HUES48 (cell line): ENCODE results near the gene NPHP4.

Experiments
- H3K27ac ChIP-seq: one replicate; pipeline ENCODE4 v1.7.0; 2013; ENCODE audit warnings: low read depth, low read length, inconsistent platforms
- H3K27me3 ChIP-seq: 2 replicates; pipeline ENCODE4 v1.6.1; 2013; ENCODE audit warnings: mild to moderate bottlenecking, low read length; ENCODE audit not compliant: control insufficient read depth, insufficient read depth
- H3K36me3 ChIP-seq: 2 replicates; pipeline ENCODE4 v1.6.1; 2013; ENCODE audit warnings: low read length; ENCODE audit not compliant: control insufficient read depth, insufficient read depth
- H3K4me1 ChIP-seq: 2 replicates; pipeline ENCODE4 v1.6.1; 2013; ENCODE audit warnings: mild to moderate bottlenecking, low read length; ENCODE audit not compliant: control insufficient read depth, insufficient read depth
- H3K4me3 ChIP-seq: 2 replicates; pipeline ENCODE4 v1.5.1; 2013; ENCODE audit warnings: mild to moderate bottlenecking, low read depth, low read length
- H3K9ac ChIP-seq: 2 replicates; pipeline ENCODE4 v1.6.1; 2013; ENCODE audit warnings: mild to moderate bottlenecking, low read depth, low read length, moderate library complexity
- H3K9me3 ChIP-seq: 2 replicates; pipeline ENCODE4 v1.6.1; 2013; ENCODE audit warnings: low read length; ENCODE audit not compliant: control insufficient read depth, insufficient read depth

Gene NPHP4

GRCh38 chr1:5911157-5911556 lies 81.1 kb downstream of the NPHP4 start:
- Histone ChIP-seq H3K27ac (no peak overlapping the region), H3K4me1 (no peaks in the 10 kb centered on the region), H3K4me3 (no peak overlapping the region), H3K9ac (no peak overlapping the region), H3K9me3 (no peaks in the 10 kb centered on the region), H3K36me3 (no peaks in the 10 kb centered on the region), H3K27me3 (no peaks in the 10 kb centered on the region)

GRCh38 chr1:5910666-5911065 lies 81.6 kb downstream of the NPHP4 start:
- Histone ChIP-seq H3K4me3 (no peak overlapping the region), H3K9me3 (no peaks in the 10 kb centered on the region), H3K36me3 (no peaks in the 10 kb centered on the region), H3K27ac (no peak overlapping the region), H3K4me1 (no peaks in the 10 kb centered on the region), H3K9ac (no peak overlapping the region), H3K27me3 (no peaks in the 10 kb centered on the region)

DNA sequence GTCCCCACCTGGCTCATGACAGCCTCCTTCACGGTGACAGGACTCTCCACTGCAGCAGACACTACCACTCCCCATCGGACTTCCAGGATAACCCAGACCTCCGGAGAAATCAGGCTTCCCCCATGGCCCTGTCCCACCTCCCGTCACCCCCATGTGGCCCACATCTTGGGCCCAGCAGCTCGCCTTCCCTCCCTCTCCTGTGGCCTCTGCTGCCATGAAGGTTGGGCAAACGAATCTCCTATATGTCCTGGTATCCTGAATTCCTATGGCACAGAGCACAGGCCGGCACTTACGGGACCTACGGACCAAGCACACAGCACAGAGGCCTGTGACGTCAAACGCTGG lies 82.0 kb downstream of the NPHP4 start:
- no peaks in the 10 kb centered on the region for H3K4me1 ChIP-seq
- H3K9me3 ChIP-seq, result no peaks in the 10 kb centered on the region
- H3K4me3 ChIP-seq, result no peak overlapping the region

GRCh38 chr1:5909576-5910275 lies 82.5 kb downstream of the NPHP4 start:
- H3K27me3 ChIP-seq, result no peaks in the 10 kb centered on the region
- no peak overlapping the region for H3K4me3 ChIP-seq
- H3K27ac ChIP-seq, result no peak overlapping the region
- no peaks in the 10 kb centered on the region for H3K9me3 ChIP-seq
- no peaks in the 10 kb centered on the region for H3K4me1 ChIP-seq
- peaks cover 4% of the 10 kb centered on the region for H3K36me3 ChIP-seq
- H3K9ac ChIP-seq, result no peak overlapping the region

More for the DNA sequence above, 82.0 kb downstream of the NPHP4 start:
- no peaks in the 10 kb centered on the region for H3K27me3 ChIP-seq
- no peak overlapping the region for H3K27ac ChIP-seq
- no peak overlapping the region for H3K9ac ChIP-seq
- H3K36me3 ChIP-seq, result no peaks in the 10 kb centered on the region; the same call in 1 of the 2 replicates

DNA sequence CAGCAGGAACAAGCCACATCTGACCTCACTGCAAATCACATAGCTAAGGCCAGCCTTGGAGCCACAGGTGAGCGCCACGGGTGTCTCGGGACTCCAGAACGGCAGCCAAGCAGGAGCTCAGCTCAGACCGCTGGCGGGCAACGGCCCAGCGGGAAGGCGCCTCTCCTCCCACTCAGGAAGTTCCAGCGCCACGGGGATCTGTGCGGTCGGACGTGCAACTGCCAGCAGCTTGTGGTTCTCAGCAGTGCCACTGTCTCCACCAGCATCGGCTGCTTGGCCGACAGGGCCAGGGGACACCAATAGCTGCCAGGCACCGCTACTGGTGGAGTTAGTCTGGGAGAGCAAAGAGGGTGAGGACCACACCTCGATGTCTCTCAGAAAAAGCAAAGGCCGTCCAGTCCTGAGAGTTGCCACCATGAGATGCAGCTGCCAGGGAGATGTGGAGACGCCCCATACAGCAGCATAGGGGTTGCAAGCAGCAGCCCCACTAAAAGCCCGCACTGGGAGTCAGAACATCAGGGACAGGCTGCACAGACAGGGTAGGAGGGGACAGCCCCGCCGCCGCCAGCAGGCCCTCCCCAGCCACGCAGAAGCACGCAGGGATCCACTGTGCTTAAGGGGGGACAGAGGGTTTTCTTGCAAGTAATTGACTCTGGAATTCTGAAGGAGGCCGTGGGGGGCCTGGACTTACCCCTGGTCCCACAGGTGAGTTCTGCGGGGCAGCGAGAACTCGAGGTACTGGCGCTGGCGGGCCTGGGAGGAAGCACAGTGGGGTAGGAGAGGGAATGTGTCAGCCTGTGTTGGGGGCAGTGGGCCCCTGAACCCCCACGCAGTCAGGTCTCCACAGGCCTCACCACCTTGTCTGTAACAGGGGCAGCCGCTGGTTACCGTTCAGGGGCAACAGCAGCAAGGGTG lies 83.5 kb downstream of the NPHP4 start:
- no peak overlapping the region for H3K27ac ChIP-seq
- no peak overlapping the region for H3K4me3 ChIP-seq
- H3K36me3 ChIP-seq, result peaks cover 11% of the 10 kb centered on the region
- H3K27me3 ChIP-seq, result no peaks in the 10 kb centered on the region
- no peaks in the 10 kb centered on the region for H3K9me3 ChIP-seq
- H3K4me1 ChIP-seq, result no peaks in the 10 kb centered on the region
- no peak overlapping the region for H3K9ac ChIP-seq

GRCh38 chr1:5907966-5908365 lies 84.3 kb downstream of the NPHP4 start:
- Histone ChIP-seq H3K27me3 (no peaks in the 10 kb centered on the region), H3K4me1 (no peaks in the 10 kb centered on the region), H3K36me3 (peaks cover 11% of the 10 kb centered on the region), H3K9ac (no peak overlapping the region), H3K4me3 (no peak overlapping the region), H3K9me3 (no peaks in the 10 kb centered on the region), H3K27ac (no peak overlapping the region)

DNA sequence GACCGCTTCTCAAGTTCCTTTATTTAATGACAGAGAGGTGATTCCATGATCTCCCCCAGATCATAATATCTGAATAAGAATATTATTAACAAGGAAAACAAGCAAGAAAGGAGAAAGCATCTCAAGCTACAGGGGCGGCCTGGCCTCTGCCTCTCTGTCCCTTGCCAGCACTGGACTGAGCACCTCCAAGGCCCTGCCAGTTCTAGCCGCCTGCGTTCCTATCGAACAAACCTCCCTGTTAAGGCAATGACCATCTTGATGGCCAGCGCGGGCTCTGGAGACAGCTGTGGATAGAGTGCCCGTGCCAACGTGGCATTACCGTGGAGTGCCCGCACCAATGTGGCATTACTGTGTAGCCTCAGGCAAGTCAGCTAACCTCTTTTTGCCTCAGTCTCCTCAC lies 84.8 kb downstream of the NPHP4 start:
- Histone ChIP-seq H3K9ac (no peak overlapping the region), H3K27me3 (no peaks in the 10 kb centered on the region), H3K4me3 (no peak overlapping the region), H3K9me3 (no peaks in the 10 kb centered on the region), H3K4me1 (no peaks in the 10 kb centered on the region), H3K27ac (no peak overlapping the region), H3K36me3 (peaks cover 11% of the 10 kb centered on the region)

- Histone ChIP-seq H3K9me3 (no peaks in the 10 kb centered on the region), H3K4me3 (no peak overlapping the region), H3K4me1 (0 out of 2 replicates have a peak, but pooled peaks cover under 1% of the 10 kb centered on the region), H3K27ac (no peak overlapping the region), H3K9ac (no peak overlapping the region), H3K27me3 (no peaks in the 10 kb centered on the region), H3K36me3 (peaks cover 11% of the 10 kb centered on the region)
Measured at GRCh38 chr1:5906966-5907365, 85.3 kb downstream of the NPHP4 start.

DNA sequence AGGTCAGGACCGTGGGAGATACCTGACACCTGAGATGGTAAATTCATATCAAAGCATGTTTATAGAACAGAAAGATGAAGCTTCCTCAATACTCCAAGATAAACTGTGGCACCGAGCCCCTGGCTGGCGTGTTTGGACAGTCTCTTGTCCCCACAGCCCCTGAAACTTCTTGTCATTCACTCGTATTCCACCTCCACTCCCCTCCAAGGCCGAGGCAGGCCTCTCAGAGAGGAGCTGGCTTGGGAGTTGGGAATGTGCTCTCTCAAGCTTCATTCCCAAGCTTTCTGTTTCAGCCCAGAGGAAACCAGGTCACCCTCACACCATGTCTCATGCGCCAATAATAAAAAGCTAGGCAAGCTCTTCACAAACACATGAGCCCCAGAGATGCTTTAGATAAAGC lies 86.1 kb downstream of the NPHP4 start:
- Histone ChIP-seq H3K4me1 (0 out of 2 replicates have a peak, but pooled peaks cover 6% of the 10 kb centered on the region), H3K27ac (no peak overlapping the region), H3K27me3 (no peaks in the 10 kb centered on the region), H3K9me3 (no peaks in the 10 kb centered on the region), H3K9ac (no peak overlapping the region), H3K36me3 (peaks cover 11% of the 10 kb centered on the region), H3K4me3 (no peak overlapping the region)

- Histone ChIP-seq H3K9ac (no peak overlapping the region), H3K4me3 (no peak overlapping the region), H3K9me3 (no peaks in the 10 kb centered on the region), H3K27me3 (no peaks in the 10 kb centered on the region), H3K36me3 (peaks cover 11% of the 10 kb centered on the region), H3K27ac (no peak overlapping the region), H3K4me1 (0 out of 2 replicates have a peak, but pooled peaks cover 6% of the 10 kb centered on the region)
Measured at GRCh38 chr1:5905436-5905835, 86.8 kb downstream of the NPHP4 start.

- H3K36me3 ChIP-seq, result peaks cover 11% of the 10 kb centered on the region
Measured at GRCh38 chr1:5904551-5904950, 87.7 kb downstream of the NPHP4 start.

More at GRCh38 chr1:5904551-5904950, 87.7 kb downstream of the NPHP4 start:
- H3K9me3 ChIP-seq, result no peaks in the 10 kb centered on the region
- 0 out of 2 replicates have a peak, but pooled peaks cover 6% of the 10 kb centered on the region for H3K4me1 ChIP-seq
- no peaks in the 10 kb centered on the region for H3K27me3 ChIP-seq
- H3K9ac ChIP-seq, result no peak overlapping the region
- no peak overlapping the region for H3K27ac ChIP-seq
- H3K4me3 ChIP-seq, result no peak overlapping the region
